Lung (tissue), 12 donors: ENCODE measurements around the gene CPAMD8. TPM values are rescaled to one million over a fixed set of nuclear protein-coding genes. Genes with fewer than 3 reads are reported as not detected.

Source experiments
- ATAC-seq: fragments of 200-7000 bp; cut with Tn5 transposase; one replicate; pipeline ENCODE4 v1.9.1; 2020; ENCODE audit warnings: moderate number of reproducible peaks; ENCODE audit not compliant: insufficient read depth, low FRiP score
- DNase-seq, 3 donors: peaks; one replicate each; pipeline ENCODE4 v3.0.0-alpha.2; 2013 to 2017
- H3K27ac ChIP-seq, 2 donors: one replicate each; pipeline ENCODE4 v1.5.1; 2013; ENCODE audit warnings: mild to moderate bottlenecking in 2 of 2, moderate library complexity in 2 of 2, control low read depth in 1 of 2, inconsistent platforms in 1 of 2, low read depth in 1 of 2, low read length in 1 of 2
- H3K27me3 ChIP-seq, 3 donors: one replicate each; pipeline ENCODE4 v1.5.1; 2013; ENCODE audit warnings: low read length in 2 of 3; ENCODE audit not compliant: control insufficient read depth in 3 of 3, insufficient read depth in 3 of 3
- H3K36me3 ChIP-seq, 4 donors: one replicate each; pipeline ENCODE4 v1.5.1; 2013; ENCODE audit warnings: low read length in 4 of 4, mild to moderate bottlenecking in 1 of 4, moderate library complexity in 1 of 4; ENCODE audit not compliant: control insufficient read depth in 4 of 4, insufficient read depth in 4 of 4
- H3K4me1 ChIP-seq, 5 donors: one replicate each; pipeline ENCODE4 v1.5.1; 2013; ENCODE audit warnings: low read length in 5 of 5, mild to moderate bottlenecking in 2 of 5, moderate library complexity in 1 of 5; ENCODE audit not compliant: control insufficient read depth in 5 of 5, insufficient read depth in 5 of 5
- H3K4me3 ChIP-seq: one replicate; pipeline ENCODE4 v1.5.1; 2013; ENCODE audit warnings: mild to moderate bottlenecking, control low read depth, moderate library complexity
- H3K9ac ChIP-seq, 2 donors: one replicate each; pipeline ENCODE4 v1.5.1; 2013; ENCODE audit warnings: low read length in 2 of 2, control low read depth in 1 of 2; ENCODE audit not compliant: insufficient read depth in 1 of 2
- H3K9me3 ChIP-seq, 4 donors: one replicate each; pipeline ENCODE4 v1.5.1; 2013; ENCODE audit warnings: low read length in 3 of 4, mild to moderate bottlenecking in 1 of 4, moderate library complexity in 1 of 4; ENCODE audit not compliant: control insufficient read depth in 4 of 4, insufficient read depth in 3 of 4
- WGBS, 2 donors: extraction: QIAGEN DNeasy Blood & Tissue Kit; methylation state at CpG; one replicate each; pipeline ENCODE4 v1.1.7; 2013; 5-methylcytosine and 5-hydroxymethylcytosine counted together
- polyA plus RNA-seq, 2 donors: library from polyadenylated mRNA; stranded (reverse); fragments of 200-250 nt; gene quantifications; one replicate each; pipeline ENCODE4 v1.2.1, GENCODE V29; 2013
- total RNA-seq, 2 donors: library from RNA; depleted of rRNA in 1 of 2; stranded (reverse); fragments of >200 nt in 1 of 2; gene quantifications; one replicate each; pipeline ENCODE4 v1.2.1, GENCODE V29; 2014 to 2021
- TF ChIP-seq, protein P1 (sequence below): IDR thresholded peaks from 2 replicates; pipeline ENCODE4 v1.5.1; 2012; ENCODE audit warnings: mild to moderate bottlenecking; ENCODE audit errors: control extremely low read depth, extremely low read depth
- donor health status: control.
- donor health status: control.
- donor health status: Bipolar disorder and iron deficiency.
- donor health status: healthy.
- donor health status: DM: yes; HTN: yes; CAD: no.

Gene CPAMD8
- total and polyA plus RNA-seq, 4 donors: 9.6 to 143 (median 31.4) TPM

DNA sequence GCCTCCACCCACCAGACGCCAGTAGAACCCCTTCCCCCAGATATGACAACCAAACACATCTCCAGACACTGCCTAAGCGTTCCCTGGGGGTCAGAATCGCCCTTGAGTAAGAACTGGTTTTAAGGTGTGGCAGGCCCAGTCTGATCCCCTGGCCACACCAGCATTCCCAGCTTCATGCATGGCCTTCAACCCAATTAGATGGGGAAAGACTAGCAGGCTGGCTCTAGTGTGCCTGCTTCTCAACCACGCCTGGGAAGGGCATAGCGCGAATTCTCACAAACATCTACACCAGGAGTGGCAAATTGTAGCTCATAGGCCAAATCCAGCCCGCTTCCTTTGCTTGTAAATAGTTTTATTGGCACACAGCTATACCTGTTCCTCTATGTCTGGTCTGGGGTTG lies 35.1 kb upstream of the CPAMD8 start:
- no peak for DNase-seq
- ATAC-seq: no peak
- H3K4me3 ChIP-seq: no peak overlapping the region
- 91 to 93% methylated on average over 7 of the region's 7 CpGs for WGBS, 2 donors
- no peaks in the 10 kb centered on the region for H3K4me1 ChIP-seq
- no peaks in the 10 kb centered on the region for H3K27me3 ChIP-seq
- H3K36me3 ChIP-seq: peaks cover 12 to 31% (median 22%) of the 10 kb centered on the region in 4 donors
- peaks cover 0 to 12% (median 7%) of the 10 kb centered on the region in 4 donors for H3K9me3 ChIP-seq
- H3K9ac ChIP-seq: no peak overlapping the region
- H3K27ac ChIP-seq: no peak overlapping the region
- TF ChIP-seq, protein P1, sequence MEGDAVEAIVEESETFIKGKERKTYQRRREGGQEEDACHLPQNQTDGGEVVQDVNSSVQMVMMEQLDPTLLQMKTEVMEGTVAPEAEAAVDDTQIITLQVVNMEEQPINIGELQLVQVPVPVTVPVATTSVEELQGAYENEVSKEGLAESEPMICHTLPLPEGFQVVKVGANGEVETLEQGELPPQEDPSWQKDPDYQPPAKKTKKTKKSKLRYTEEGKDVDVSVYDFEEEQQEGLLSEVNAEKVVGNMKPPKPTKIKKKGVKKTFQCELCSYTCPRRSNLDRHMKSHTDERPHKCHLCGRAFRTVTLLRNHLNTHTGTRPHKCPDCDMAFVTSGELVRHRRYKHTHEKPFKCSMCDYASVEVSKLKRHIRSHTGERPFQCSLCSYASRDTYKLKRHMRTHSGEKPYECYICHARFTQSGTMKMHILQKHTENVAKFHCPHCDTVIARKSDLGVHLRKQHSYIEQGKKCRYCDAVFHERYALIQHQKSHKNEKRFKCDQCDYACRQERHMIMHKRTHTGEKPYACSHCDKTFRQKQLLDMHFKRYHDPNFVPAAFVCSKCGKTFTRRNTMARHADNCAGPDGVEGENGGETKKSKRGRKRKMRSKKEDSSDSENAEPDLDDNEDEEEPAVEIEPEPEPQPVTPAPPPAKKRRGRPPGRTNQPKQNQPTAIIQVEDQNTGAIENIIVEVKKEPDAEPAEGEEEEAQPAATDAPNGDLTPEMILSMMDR: no peak

- TF ChIP-seq, protein P1: no peak
- no peaks in the 10 kb centered on the region for H3K27me3 ChIP-seq
- no peak overlapping the region for H3K9ac ChIP-seq
- no peak overlapping the region for H3K27ac ChIP-seq
- DNase-seq (no peak), ATAC-seq (no peak)
- WGBS, 2 donors: 99 to 100% methylated on average over 3 of the region's 3 CpGs
- H3K4me1 ChIP-seq: no peaks in the 10 kb centered on the region
- no peak overlapping the region for H3K4me3 ChIP-seq
- peaks cover 0 to 12% (median 7%) of the 10 kb centered on the region in 4 donors for H3K9me3 ChIP-seq
- H3K36me3 ChIP-seq: peaks cover 12 to 31% (median 22%) of the 10 kb centered on the region in 4 donors
Observed at GRCh38 chr19:17061205-17061604, 34.6 kb upstream of the CPAMD8 start.

DNA sequence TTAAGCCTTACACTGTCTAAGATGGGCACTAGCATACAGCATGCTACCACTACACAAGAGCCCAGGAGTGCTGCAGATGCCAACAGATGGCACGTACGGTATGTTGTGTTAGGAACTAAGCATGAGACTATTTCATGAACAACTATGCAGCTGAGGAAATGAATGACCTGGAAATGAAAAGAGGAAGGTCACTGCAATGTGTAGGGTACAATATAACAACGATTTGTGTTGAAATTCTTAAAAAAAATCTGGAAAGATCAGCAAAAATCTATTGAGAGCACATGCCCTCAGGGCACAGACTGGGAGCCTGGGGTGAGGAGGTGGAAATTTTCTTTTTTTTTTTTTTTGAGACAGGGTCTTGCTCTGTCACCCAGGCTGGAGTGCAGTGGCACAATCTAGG lies 34.2 kb upstream of the CPAMD8 start:
- TF ChIP-seq, protein P1: no peak
- H3K9me3 ChIP-seq: peaks cover 0 to 12% (median 7%) of the 10 kb centered on the region in 4 donors
- no peak overlapping the region for H3K4me3 ChIP-seq
- H3K36me3 ChIP-seq: peaks cover 12 to 31% (median 22%) of the 10 kb centered on the region in 4 donors
- ATAC-seq: no peak
- H3K27ac ChIP-seq: no peak overlapping the region
- H3K27me3 ChIP-seq: no peaks in the 10 kb centered on the region
- H3K4me1 ChIP-seq: no peaks in the 10 kb centered on the region
- WGBS, 2 donors: 56 to 78% methylated on average over 3 of the region's 3 CpGs
- H3K9ac ChIP-seq: no peak overlapping the region
- DNase-seq: no peak

DNA sequence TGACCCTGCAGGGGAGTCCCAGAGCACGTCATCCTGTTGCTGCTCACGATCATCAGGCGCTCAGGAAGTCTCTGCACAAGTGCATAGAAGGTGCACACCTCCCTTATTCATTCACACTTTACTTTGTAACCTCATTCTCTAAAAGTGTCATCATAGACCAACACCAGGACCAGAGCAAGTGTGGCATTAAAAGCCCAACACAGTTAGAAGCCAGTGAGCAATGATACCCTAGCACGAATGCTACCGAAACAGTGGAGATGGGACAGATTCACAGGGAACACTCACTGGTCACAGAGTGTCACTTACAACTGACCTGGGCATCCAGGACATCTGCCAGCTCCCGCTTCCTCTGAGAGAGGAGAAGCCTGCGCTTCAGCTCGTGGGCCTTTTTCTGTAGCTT lies 31.6 kb upstream of the CPAMD8 start:
- WGBS, 2 donors: 97 to 100% methylated on average over 8 of the region's 8 CpGs
- H3K4me3 ChIP-seq: no peak overlapping the region
- peak in 1 of 3 donors; percentile 42 for DNase-seq
- peaks cover 12 to 30% (median 22%) of the 10 kb centered on the region in 4 donors for H3K36me3 ChIP-seq
- no peak overlapping the region for H3K9ac ChIP-seq
- H3K9me3 ChIP-seq: peaks cover 0 to 12% (median 7%) of the 10 kb centered on the region in 4 donors
- no peak overlapping the region for H3K27ac ChIP-seq
- no peak for ATAC-seq
- TF ChIP-seq, protein P1: no peak
- H3K27me3 ChIP-seq: no peaks in the 10 kb centered on the region
- no peaks in the 10 kb centered on the region for H3K4me1 ChIP-seq
